SK-N-SH (cell line): ENCODE results near the gene ASCC3.

Experiments used
- NFIC ChIP-seq: IDR thresholded peaks from 2 replicates; pipeline ENCODE4 v1.4.0; 2012; ENCODE audit warnings: borderline replicate concordance
- TAF1 ChIP-seq: IDR thresholded peaks from 2 replicates; pipeline ENCODE4 v1.6.1; 2012; ENCODE audit warnings: low read depth, mild to moderate bottlenecking, low read length, moderate library complexity, borderline replicate concordance
- TF ChIP-seq, protein P1 (sequence below): fragments of 200-600 bp; sonication (generic); IDR thresholded peaks from 2 replicates; pipeline ENCODE4 v1.6.1; 2017; ENCODE audit warnings: antibody characterized with exemption, mild to moderate bottlenecking, moderate library complexity
- TF ChIP-seq, protein P2 (sequence below): IDR thresholded peaks from 2 replicates; pipeline ENCODE4; 2012
- TF ChIP-seq, protein P3 (sequence below): IDR thresholded peaks from 2 replicates; pipeline ENCODE4 v1.4.0; 2012; ENCODE audit warnings: low read depth

DNA sequence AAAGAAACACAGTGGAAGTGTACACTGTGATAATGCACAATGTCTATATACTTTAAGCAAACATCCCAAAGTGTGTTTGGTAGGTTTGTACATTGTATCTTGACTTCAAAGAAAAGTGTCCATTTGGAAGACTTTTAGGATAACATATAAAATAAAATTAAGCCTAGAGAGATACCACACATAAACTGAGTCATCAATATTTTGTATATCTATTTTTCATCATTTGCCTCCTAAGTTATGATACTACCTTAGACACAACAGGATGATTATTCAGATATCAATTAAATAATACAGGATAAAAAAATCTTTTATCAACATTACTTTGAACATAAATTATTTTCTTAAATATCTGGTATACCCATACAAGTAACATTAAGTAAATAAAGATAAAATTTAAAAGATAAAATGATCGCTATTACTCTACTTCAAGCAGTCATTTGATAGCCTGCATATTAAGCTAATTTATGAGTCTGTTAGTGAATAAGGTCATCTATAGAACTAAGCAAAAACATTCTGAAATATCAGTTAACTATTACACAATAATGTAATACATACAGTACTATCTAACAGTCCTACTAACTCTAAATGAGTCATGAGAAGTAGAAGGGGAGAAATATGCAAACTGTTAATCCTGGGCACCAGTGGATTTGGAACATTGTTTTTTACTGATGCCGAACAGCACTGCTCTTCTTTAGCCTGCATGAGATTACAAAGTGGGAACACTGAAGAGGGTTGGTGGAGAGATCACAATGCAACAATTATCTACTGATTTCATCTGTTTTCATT is 258.0 kb downstream of the ASCC3 start:
- TF ChIP-seq, protein P1, sequence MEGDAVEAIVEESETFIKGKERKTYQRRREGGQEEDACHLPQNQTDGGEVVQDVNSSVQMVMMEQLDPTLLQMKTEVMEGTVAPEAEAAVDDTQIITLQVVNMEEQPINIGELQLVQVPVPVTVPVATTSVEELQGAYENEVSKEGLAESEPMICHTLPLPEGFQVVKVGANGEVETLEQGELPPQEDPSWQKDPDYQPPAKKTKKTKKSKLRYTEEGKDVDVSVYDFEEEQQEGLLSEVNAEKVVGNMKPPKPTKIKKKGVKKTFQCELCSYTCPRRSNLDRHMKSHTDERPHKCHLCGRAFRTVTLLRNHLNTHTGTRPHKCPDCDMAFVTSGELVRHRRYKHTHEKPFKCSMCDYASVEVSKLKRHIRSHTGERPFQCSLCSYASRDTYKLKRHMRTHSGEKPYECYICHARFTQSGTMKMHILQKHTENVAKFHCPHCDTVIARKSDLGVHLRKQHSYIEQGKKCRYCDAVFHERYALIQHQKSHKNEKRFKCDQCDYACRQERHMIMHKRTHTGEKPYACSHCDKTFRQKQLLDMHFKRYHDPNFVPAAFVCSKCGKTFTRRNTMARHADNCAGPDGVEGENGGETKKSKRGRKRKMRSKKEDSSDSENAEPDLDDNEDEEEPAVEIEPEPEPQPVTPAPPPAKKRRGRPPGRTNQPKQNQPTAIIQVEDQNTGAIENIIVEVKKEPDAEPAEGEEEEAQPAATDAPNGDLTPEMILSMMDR: no peak
- TF ChIP-seq TAF1: no peak
- TF ChIP-seq, protein P2, sequence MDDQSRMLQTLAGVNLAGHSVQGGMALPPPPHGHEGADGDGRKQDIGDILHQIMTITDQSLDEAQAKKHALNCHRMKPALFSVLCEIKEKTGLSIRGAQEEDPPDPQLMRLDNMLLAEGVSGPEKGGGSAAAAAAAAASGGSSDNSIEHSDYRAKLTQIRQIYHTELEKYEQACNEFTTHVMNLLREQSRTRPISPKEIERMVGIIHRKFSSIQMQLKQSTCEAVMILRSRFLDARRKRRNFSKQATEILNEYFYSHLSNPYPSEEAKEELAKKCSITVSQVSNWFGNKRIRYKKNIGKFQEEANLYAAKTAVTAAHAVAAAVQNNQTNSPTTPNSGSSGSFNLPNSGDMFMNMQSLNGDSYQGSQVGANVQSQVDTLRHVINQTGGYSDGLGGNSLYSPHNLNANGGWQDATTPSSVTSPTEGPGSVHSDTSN: no peak
- TF ChIP-seq, protein P3, sequence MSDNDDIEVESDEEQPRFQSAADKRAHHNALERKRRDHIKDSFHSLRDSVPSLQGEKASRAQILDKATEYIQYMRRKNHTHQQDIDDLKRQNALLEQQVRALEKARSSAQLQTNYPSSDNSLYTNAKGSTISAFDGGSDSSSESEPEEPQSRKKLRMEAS: no peak
- TF ChIP-seq NFIC: no peak
